HepG2 (cell line): ENCODE results near the gene L3MBTL4. TPM values are rescaled to one million over a fixed set of nuclear protein-coding genes. Genes with fewer than 3 reads are reported as not detected.

ENCODE experiments used
- ATAC-seq: fragments of 200-7000 bp; cut with Tn5 transposase; 3 replicates; pipeline ENCODE4 v1.9.1; 2020; ENCODE audit warnings: mild to moderate bottlenecking, moderate library complexity
- BruUV-seq: library from RNA; stranded (reverse); fragments of 400-500 nt; replicated peaks from 2 replicates; lab custom pipeline; 2021; lab: Mats Ljungman, UMichigan
- CTCF ChIA-PET: fragments of 300-600 bp; formaldehyde crosslinking; extraction: SDS; loops from one replicate; lab custom pipeline; 2021; ENCODE audit warnings: low total read pairs, inconsistent platforms, low intra/inter-chr PET ratio; lab: Yijun Ruan, JAX
- POLR2A ChIA-PET: fragments of 350-600 bp; sonication (Branson Sonifier 250); formaldehyde crosslinking; loops from one replicate; lab custom pipeline; 2020; ENCODE audit warnings: antibody characterized with exemption, inconsistent platforms; lab: Yijun Ruan, JAX
- DNase-seq: peaks from one replicate; pipeline ENCODE4 v3.0.0-alpha.2; 2015; ENCODE audit warnings: low spot score
- FAIRE-seq: peaks from 3 replicates; lab custom pipeline; 2011; peaks lifted over from hg19 to GRCh38; lab: Jason Lieb, UNC
- H2AFZ ChIP-seq: one replicate; pipeline ENCODE4 v1.6.1; 2011; ENCODE audit warnings: low read length, inconsistent platforms
- H3K27ac ChIP-seq: fragments of 300-600 bp; 3 replicates; pipeline ENCODE4 v1.8.0; 2011; ENCODE audit warnings: mixed run types, mild to moderate bottlenecking, mixed read lengths, low read length, inconsistent platforms; ENCODE audit not compliant: insufficient read depth; ENCODE audit errors: extremely low read length
- H3K27me3 ChIP-seq, 2 experiments: fragments of 200-600 bp in 1 of 2; 2 replicates in 1 of 2; 3 replicates in 1 of 2; pipeline versions ENCODE4 v1.6.0 to v1.8.0; 2011; ENCODE audit warnings: low read length in 2 of 2, mild to moderate bottlenecking in 2 of 2, moderate library complexity in 2 of 2, inconsistent platforms in 1 of 2; ENCODE audit not compliant: insufficient read depth in 2 of 2, control insufficient read depth in 1 of 2
- H3K36me3 ChIP-seq, 2 experiments: fragments of 200-600 bp in 1 of 2; replicated peaks in 1 of 2; 2 replicates in 1 of 2; 3 replicates in 1 of 2; pipeline versions ENCODE4 v1.5.1 to v1.8.0; 2011; ENCODE audit warnings: low read length in 2 of 2, inconsistent platforms in 1 of 2; ENCODE audit not compliant: insufficient read depth in 2 of 2, control insufficient read depth in 1 of 2
- H3K4me1 ChIP-seq: 2 replicates; pipeline ENCODE4 v1.5.1; 2012; ENCODE audit warnings: low read length, inconsistent platforms; ENCODE audit not compliant: insufficient read depth
- H3K4me2 ChIP-seq: 2 replicates; pipeline ENCODE4 v1.6.0; 2011; ENCODE audit warnings: low read depth, low read length, inconsistent platforms
- H3K4me3 ChIP-seq, 3 experiments: fragments of 200-600 bp in 1 of 3; sonication (generic), shearing (Covaris generic) in 1 of 3; replicated peaks in 1 of 3; 2 replicates each; pipeline ENCODE4 v1.5.1; 2011 to 2016; ENCODE audit warnings: low read length in 3 of 3, inconsistent platforms in 2 of 3, low read depth in 2 of 3, mild to moderate bottlenecking in 2 of 3, control low read depth in 1 of 3, mixed read lengths in 1 of 3; ENCODE audit not compliant: insufficient read depth in 1 of 3
- H3K79me2 ChIP-seq: one replicate; pipeline ENCODE4 v1.6.1; 2011; ENCODE audit warnings: low read length, inconsistent platforms; ENCODE audit not compliant: insufficient read depth
- H3K9ac ChIP-seq: 2 replicates; pipeline ENCODE4 v1.6.0; 2011; ENCODE audit warnings: mild to moderate bottlenecking, low read depth, low read length, inconsistent platforms; ENCODE audit not compliant: insufficient read depth
- H3K9me3 ChIP-seq: 2 replicates; pipeline ENCODE4 v1.5.1; 2012; ENCODE audit warnings: mild to moderate bottlenecking, low read length
- H4K20me1 ChIP-seq: 2 replicates; pipeline ENCODE4 v1.6.0; 2011; ENCODE audit warnings: inconsistent platforms, mild to moderate bottlenecking, low read length, moderate library complexity; ENCODE audit not compliant: insufficient read depth
- ATF7 ChIP-seq, 2 experiments: fragments of 450-650 bp in 1 of 2; sonication (generic) in 1 of 2; formaldehyde crosslinking in 1 of 2; IDR thresholded peaks; 2 replicates each; pipeline versions ENCODE4 v1.4.0 to v1.6.1; 2016 to 2020; ENCODE audit warnings: antibody characterized with exemption in 1 of 2, mild to moderate bottlenecking in 1 of 2, missing genetic modification reagents in 1 of 2
- CREB1 ChIP-seq, 2 experiments: fragments of 450-650 bp in 1 of 2; IDR thresholded peaks; 2 replicates each; pipeline ENCODE4 v1.6.1; 2016 to 2017; ENCODE audit warnings: control low read depth in 1 of 2, mild to moderate bottlenecking in 1 of 2, missing compliant biosample characterization in 1 of 2, missing genetic modification characterization in 1 of 2
- TOPORS ChIP-seq: sonication (generic); formaldehyde crosslinking; IDR thresholded peaks from 2 replicates; pipeline ENCODE4 v1.8.0; 2023; ENCODE audit warnings: mild to moderate bottlenecking, missing genetic modification reagents
- ZNF768 ChIP-seq: sonication (generic); formaldehyde crosslinking; IDR thresholded peaks from 2 replicates; pipeline ENCODE4 v1.4.0; 2020; ENCODE audit warnings: missing genetic modification reagents
- ZNF841 ChIP-seq: sonication (generic); formaldehyde crosslinking; IDR thresholded peaks from 2 replicates; pipeline ENCODE4 v1.8.1; 2023; ENCODE audit warnings: missing genetic modification reagents, borderline replicate concordance
- WGBS: methylation state at CpG from one replicate; pipeline ENCODE4 v1.1.6; 2017; ENCODE audit warnings: low lambda C conversion rate; 5-methylcytosine and 5-hydroxymethylcytosine counted together
- in situ Hi-C: cut with HindIII; loops from 2 replicates; pipeline ENCODE4 v1.10.0; 2017; ENCODE audit warnings: low pct_unique_long_range_greater_than_20kb; ENCODE audit not compliant: extremely low pct_ligation_motif_present
- intact Hi-C: fragments of 100-400 bp; cut with micrococcal nuclease; formaldehyde crosslinking; loops from one replicate; pipeline ENCODE4 v1.10.0; 2022; ENCODE audit not compliant: unreplicated experiment
- polyA plus RNA-seq, 8 experiments: library from polyadenylated mRNA; depleted of rRNA in 3 of 8; stranded (reverse) in 7 of 8; unstranded in 1 of 8; fragments of >200 nt; fragmentation: Illumina TruSeq in 4 of 8; extraction: Trizol in 4 of 8; gene quantifications; 2 replicates each; pipeline versions ENCODE4 v1.2.1 to v1.2.3, GENCODE V29; 2011 to 2016; ENCODE audit warnings: low read depth in 4 of 8, missing spikeins in 1 of 8, mixed read lengths in 1 of 8; ENCODE audit not compliant: insufficient read depth in 1 of 8
- total RNA-seq, 5 experiments: library from RNA; depleted of rRNA; stranded (reverse); fragments of >200 nt; fragmentation: Illumina TruSeq; extraction: Trizol; gene quantifications; 2 replicates each; pipeline ENCODE4 v1.2.3, GENCODE V29; 2016; ENCODE audit warnings: low read depth in 1 of 5

L3MBTL4 gene
- total and polyA plus RNA-seq, 2 of the 13 experiments (the other 11 are each of a cell fraction or from before 2014, with no cell fraction given) = 10.8 to 13.3 TPM

GRCh38 chr18:6326566-6326965, 88.1 kb downstream of the L3MBTL4 start:
- FAIRE-seq = no peak
- Histone ChIP-seq H3K36me3 (0 out of 5 replicates have a peak, but pooled peaks cover 0 to 7% of the 10 kb centered on the region in 2 experiments), H3K79me2 (peaks cover 4% of the 10 kb centered on the region), H4K20me1 (0 out of 2 replicates have a peak, but pooled peaks cover 3% of the 10 kb centered on the region), H3K4me1 (no peaks in the 10 kb centered on the region)
- no TSS peak for BruUV-seq
- DNase-seq = no peak
- ChIA-PET CTCF (no interaction called here), POLR2A (no interaction called here)
- WGBS = 97% methylated on average over 2 of the region's 2 CpGs
- peak; percentile 53 for TF ChIP-seq CREB1 (IDR thresholded peaks at IDR 0.05)
- no peak for TF ChIP-seq CREB1 (CRISPR knock-in tag; IDR thresholded peaks at IDR 0.05)
- no peak for TF ChIP-seq ZNF768 (CRISPR knock-in tag)
- peak; percentile 94 for TF ChIP-seq ATF7 (IDR thresholded peaks at IDR 0.05)
- TF ChIP-seq ATF7 (CRISPR knock-in tag; IDR thresholded peaks at IDR 0.05) = no peak
- TF ChIP-seq, all 625 proteins: peak for 2
- H3K9me3 ChIP-seq = peaks cover 18% of the 10 kb centered on the region
- H3K4me2 ChIP-seq = no peak overlapping the region
- H3K27me3 ChIP-seq = no peaks in the 10 kb centered on the region
- H3K27ac ChIP-seq = no peak overlapping the region
- ATAC-seq = no peak
- no peak overlapping the region for H3K4me3 ChIP-seq
- intact Hi-C loops = no loop called here
- H2AFZ ChIP-seq = no peak overlapping the region
- H3K9ac ChIP-seq = no peak overlapping the region
- in situ Hi-C loops = no loop called here

GRCh38 chr18:6323319-6323889, 91.3 kb downstream of the L3MBTL4 start:
- 95% methylated on average over 1 of the region's 1 CpG for whole genome bisulfite sequencing
- H3K27ac ChIP-seq = no peak overlapping the region
- H4K20me1 ChIP-seq = no peaks in the 10 kb centered on the region
- no peaks in the 10 kb centered on the region for H3K27me3 ChIP-seq
- in situ Hi-C loops (no loop called here), intact Hi-C loops (no loop called here)
- ChIA-PET POLR2A (no interaction called here), CTCF (no interaction called here)
- no peak overlapping the region for H2AFZ ChIP-seq
- peaks cover 18% of the 10 kb centered on the region for H3K79me2 ChIP-seq
- H3K4me1 ChIP-seq = no peaks in the 10 kb centered on the region
- no peak for TF ChIP-seq TOPORS (CRISPR knock-in tag)
- peak; percentile 96 for TF ChIP-seq ZNF841 (CRISPR knock-in tag)
- H3K4me3 ChIP-seq = no peak overlapping the region
- DNase-seq (no peak), FAIRE-seq (no peak), ATAC-seq (no peak)
- peaks cover 18% of the 10 kb centered on the region for H3K9me3 ChIP-seq
- no peak overlapping the region for H3K9ac ChIP-seq
- BruUV-seq = no TSS peak
- H3K4me2 ChIP-seq = no peak overlapping the region
- 0 out of 5 replicates have a peak, but pooled peaks cover 0 to 7% of the 10 kb centered on the region in 2 experiments for H3K36me3 ChIP-seq
